NCI-H1092 treated with DMSO at 0.1 percent for 48 hours (cell line): ENCODE results near the gene ATXN2L.
"Not testable (repeated sequence)": the region's sequence is repeated elsewhere in the genome, so short reads cannot be mapped to it uniquely, and the experiment has no call there.

Source experiments
- DNase-seq: peaks from one replicate; lab custom pipeline; 2025; lab: John Stamatoyannopoulos, UW

Gene ATXN2L

GRCh38 chr16:28822520-28823290 lies at the start of gene ATXN2L:
TSS of gene ATXN2L (plus strand) at chr16:28822999. CDS start at chr16:28823260, 261 bp downstream.
- DNase-seq, result peak; percentile 85

GRCh38 chr16:28781697-28782096 lies 41.1 kb upstream of the ATXN2L start:
- DNase-seq, result not testable (repeated sequence)

GRCh38 chr16:28782357-28782756 lies 40.4 kb upstream of the ATXN2L start:
- DNase-seq, result not testable (repeated sequence)

- not testable (repeated sequence) for DNase-seq
Observed at GRCh38 chr16:28802235-28803019, 20.4 kb upstream of the ATXN2L start.

GRCh38 chr16:28807445-28808120 lies 15.2 kb upstream of the ATXN2L start:
- DNase-seq, result not testable (repeated sequence)

GRCh38 chr16:28820016-28820415 lies 2.8 kb upstream of the ATXN2L start:
- DNase-seq, result no peak

GRCh38 chr16:28820546-28820945 lies 2.3 kb upstream of the ATXN2L start:
- DNase-seq, result not testable (repeated sequence)

GRCh38 chr16:28821874-28822519 lies 802 bp upstream of the ATXN2L start:
- no peak for DNase-seq

GRCh38 chr16:28823291-28823872 lies 583 bp downstream of the ATXN2L start:
- no peak for DNase-seq

GRCh38 chr16:28823873-28824716 lies 1.3 kb downstream of the ATXN2L start:
- peak; percentile 98 for DNase-seq

GRCh38 chr16:28824717-28824973 lies 1.8 kb downstream of the ATXN2L start:
- DNase-seq, result no peak

- DNase-seq, result no peak
Observed at GRCh38 chr16:28826141-28826540, 3.3 kb downstream of the ATXN2L start.

- no peak for DNase-seq
Observed at GRCh38 chr16:28829747-28830146, 6.9 kb downstream of the ATXN2L start.

GRCh38 chr16:28830531-28830930 lies 7.7 kb downstream of the ATXN2L start:
- no peak for DNase-seq

GRCh38 chr16:28834349-28834748 lies 11.6 kb downstream of the ATXN2L start:
- DNase-seq, result no peak

- no peak for DNase-seq
Observed at GRCh38 chr16:28834873-28835863, 12.4 kb downstream of the ATXN2L start.

GRCh38 chr16:28835864-28836760 lies 13.3 kb downstream of the ATXN2L start:
- no peak for DNase-seq

- DNase-seq, result no peak
Observed at GRCh38 chr16:28836761-28837064, 13.9 kb downstream of the ATXN2L start.
